HG03196 (cell line): Measurements from ENCODE around the gene SLC6A19.

Source experiments
- ATAC-seq: cut with Tn5 transposase; IDR thresholded peaks from one replicate; pipeline ENCODE4 v1.9.1; 2021; ENCODE audit not compliant: unreplicated experiment

The SLC6A19 gene

GRCh38 chr5:1165864-1166263 lies 35.5 kb upstream of the SLC6A19 start:
- no peak for ATAC-seq

- ATAC-seq, result no peak
Observed at GRCh38 chr5:1166370-1166769, 35.0 kb upstream of the SLC6A19 start.

GRCh38 chr5:1167361-1167727 lies 34.1 kb upstream of the SLC6A19 start:
- ATAC-seq, result no peak

GRCh38 chr5:1167728-1168709 lies 33.4 kb upstream of the SLC6A19 start:
- ATAC-seq, result peak; percentile 57

- ATAC-seq, result no peak
Observed at GRCh38 chr5:1168796-1169195, 32.6 kb upstream of the SLC6A19 start.

- no peak for ATAC-seq
Observed at GRCh38 chr5:1169211-1170115, 31.9 kb upstream of the SLC6A19 start.

GRCh38 chr5:1171340-1171941 lies 30.0 kb upstream of the SLC6A19 start:
- no peak for ATAC-seq

GRCh38 chr5:1172007-1172581 lies 29.3 kb upstream of the SLC6A19 start:
- no peak for ATAC-seq

- no peak for ATAC-seq
Observed at GRCh38 chr5:1172670-1173404, 28.6 kb upstream of the SLC6A19 start.

GRCh38 chr5:1173485-1174070 lies 27.8 kb upstream of the SLC6A19 start:
- ATAC-seq, result no peak

GRCh38 chr5:1174122-1174936 lies 27.1 kb upstream of the SLC6A19 start:
- ATAC-seq, result no peak

GRCh38 chr5:1175015-1175414 lies 26.4 kb upstream of the SLC6A19 start:
- no peak for ATAC-seq

- no peak for ATAC-seq
Observed at GRCh38 chr5:1175801-1176472, 25.5 kb upstream of the SLC6A19 start.

- ATAC-seq, result no peak
Observed at GRCh38 chr5:1176473-1177391, 24.7 kb upstream of the SLC6A19 start.

GRCh38 chr5:1177826-1178528 lies 23.4 kb upstream of the SLC6A19 start:
- ATAC-seq, result no peak

GRCh38 chr5:1178529-1179382 lies 22.6 kb upstream of the SLC6A19 start:
- ATAC-seq, result no peak
